HG02943 (cell line): ENCODE results near the gene STT3B.
A peak's percentile ranks its signal among the peaks of the same experiment; 100 is the strongest.
"Not testable (repeated sequence)": the region's sequence is repeated elsewhere in the genome, so short reads cannot be mapped to it uniquely, and the experiment has no call there.

ENCODE experiments used
- ATAC-seq: cut with Tn5 transposase; IDR thresholded peaks from one replicate; pipeline ENCODE4 v1.9.1; 2021; ENCODE audit warnings: mild to moderate bottlenecking, low read depth, moderate library complexity; ENCODE audit not compliant: unreplicated experiment

The STT3B gene

GRCh38 chr3:31581660-31582059 is 48.9 kb downstream of the STT3B start:
- ATAC-seq = no peak

GRCh38 chr3:31589228-31589627 is 56.5 kb downstream of the STT3B start:
- ATAC-seq = no peak

- ATAC-seq = no peak
Measured at GRCh38 chr3:31590650-31591049, 57.9 kb downstream of the STT3B start.

- ATAC-seq = no peak
Measured at GRCh38 chr3:31592764-31593163, 60.0 kb downstream of the STT3B start.

- ATAC-seq = no peak
Measured at GRCh38 chr3:31596176-31596575, 63.5 kb downstream of the STT3B start.

- no peak for ATAC-seq
Measured at GRCh38 chr3:31600431-31600830, 67.7 kb downstream of the STT3B start.

- not testable (repeated sequence) for ATAC-seq
Measured at GRCh38 chr3:31605333-31605732, 72.6 kb downstream of the STT3B start.

- no peak for ATAC-seq
Measured at GRCh38 chr3:31606453-31606852, 73.7 kb downstream of the STT3B start.

- no peak for ATAC-seq
Measured at GRCh38 chr3:31610700-31611275, 78.1 kb downstream of the STT3B start.

GRCh38 chr3:31613177-31613576 is 80.5 kb downstream of the STT3B start:
- no peak for ATAC-seq

- no peak for ATAC-seq
Measured at GRCh38 chr3:31613654-31614053, 80.9 kb downstream of the STT3B start.

GRCh38 chr3:31614162-31614921 is 81.6 kb downstream of the STT3B start:
- ATAC-seq = no peak

- no peak for ATAC-seq
Measured at GRCh38 chr3:31615071-31615875, 82.5 kb downstream of the STT3B start.

GRCh38 chr3:31616711-31617110 is 84.0 kb downstream of the STT3B start:
- ATAC-seq = no peak

- no peak for ATAC-seq
Measured at GRCh38 chr3:31620656-31621055, 87.9 kb downstream of the STT3B start.

GRCh38 chr3:31621314-31621713 is 88.6 kb downstream of the STT3B start:
- ATAC-seq = no peak

- ATAC-seq = peak; percentile 53
Measured at GRCh38 chr3:31622636-31623288, 90.0 kb downstream of the STT3B start.

GRCh38 chr3:31624083-31624709 is 91.5 kb downstream of the STT3B start:
- no peak for ATAC-seq

GRCh38 chr3:31625358-31625757 is 92.6 kb downstream of the STT3B start:
- ATAC-seq = no peak

GRCh38 chr3:31629054-31629453 is 96.3 kb downstream of the STT3B start:
- no peak for ATAC-seq

- ATAC-seq = no peak
Measured at GRCh38 chr3:31634476-31634875, 101.8 kb downstream of the STT3B start.
